GM12878 (cell line): ENCODE results near the gene LSP1.

ENCODE experiments used
- ATF3 ChIP-seq: IDR thresholded peaks from 2 replicates; pipeline ENCODE4 v1.6.1; 2011; ENCODE audit warnings: low read depth, mild to moderate bottlenecking, low read length, moderate library complexity, borderline replicate concordance; ENCODE audit errors: extremely low read depth
- CTCF ChIP-seq, 3 experiments: IDR thresholded peaks in 2 of 3; conservative IDR thresholded peaks in 1 of 3; 2 replicates each; pipeline ENCODE4 v1.5.1; 2011; ENCODE audit warnings: low read depth in 3 of 3, low read length in 3 of 3, mild to moderate bottlenecking in 3 of 3, control low read depth in 2 of 3, moderate library complexity in 2 of 3, inconsistent platforms in 1 of 3, mixed read lengths in 1 of 3; ENCODE audit not compliant: control insufficient read depth in 2 of 3, insufficient read depth in 1 of 3; ENCODE audit errors: extremely low read depth in 1 of 3
- DPF2 ChIP-seq: fragments of 450-650 bp; IDR thresholded peaks from 2 replicates; pipeline ENCODE4 v1.6.1; 2017; ENCODE audit warnings: mild to moderate bottlenecking
- EP300 ChIP-seq, 2 experiments: fragments of 150-350 bp in 1 of 2; IDR thresholded peaks; 2 replicates each; pipeline ENCODE4 v1.6.1; 2011 to 2012; ENCODE audit warnings: low read depth in 2 of 2, low read length in 2 of 2, borderline replicate concordance in 1 of 2, improper control_type of control experiment in 1 of 2, inconsistent platforms in 1 of 2; ENCODE audit not compliant: control insufficient read depth in 1 of 2
- ESRRA ChIP-seq: IDR thresholded peaks from 2 replicates; pipeline ENCODE4 v1.6.1; 2012; ENCODE audit warnings: mild to moderate bottlenecking, low read length, improper control_type of control experiment
- FOXM1 ChIP-seq: IDR thresholded peaks from 2 replicates; pipeline ENCODE4 v1.6.1; 2012; ENCODE audit warnings: low read depth, mild to moderate bottlenecking, inconsistent platforms, low read length, moderate library complexity
- POLR2A ChIP-seq: IDR thresholded peaks from 2 replicates; pipeline ENCODE4 v1.6.1; 2011; ENCODE audit warnings: low read depth, mild to moderate bottlenecking, low read length
- SP1 ChIP-seq: IDR thresholded peaks from one replicate; pipeline ENCODE4 v1.6.1; 2011; ENCODE audit warnings: low read depth, low read length
- YY1 ChIP-seq: IDR thresholded peaks from 2 replicates; pipeline ENCODE4 v1.6.1; 2011; ENCODE audit warnings: low read depth, mild to moderate bottlenecking, low read length

- TF ChIP-seq CTCF (IDR thresholded peaks at IDR 0.05 in 2 of 3, conservative IDR thresholded peaks at IDR 0.05 in 1 of 3; ENCODE audit: control insufficient read depth in 2 of 3, extremely low read depth in 1 of 3, insufficient read depth in 1 of 3, low read depth in 3 of 3, low read length in 3 of 3) (no peak), ATF3 (no peak), FOXM1 (no peak), YY1 (no peak), SP1 (no peak), POLR2A (no peak), EP300 (IDR thresholded peaks at IDR 0.05; ENCODE audit: borderline replicate concordance in 1 of 2, control insufficient read depth in 1 of 2, low read depth in 2 of 2, low read length in 2 of 2) (no peak), ESRRA (no peak), DPF2 (no peak)
These were observed 59.5 kb downstream of the LSP1 start for GRCh38 chr11:1912289-1912878.
